Mesenteric fat pad (tissue), 1 donor: ENCODE results near the gene PCDHB5. TPM values are rescaled to one million over a fixed set of nuclear protein-coding genes. Genes with fewer than 3 reads are reported as not detected.
"Not testable (repeated sequence)": the region's sequence is repeated elsewhere in the genome, so short reads cannot be mapped to it uniquely, and the experiment has no call there.

Experiments
- DNase-seq: peaks from one replicate; pipeline ENCODE4 v3.0.0-alpha.2; 2020; ENCODE audit warnings: low spot score
- total RNA-seq: library from RNA; stranded (reverse); fragmentation: NEBNext Ultra II Directional; extraction: Animal tissue kit (Norgen Biotek cat#: 25700); gene quantifications from one replicate; pipeline ENCODE4 v1.2.1, GENCODE V29; 2021
- donor health status: DM: yes; HTN: yes; CAD: no.

PCDHB5 gene
- total RNA-seq, 1 donor from 2014 or later = 1.5 TPM

GRCh38 chr5:141151632-141152031 is 16.6 kb downstream of the PCDHB5 start:
- not testable (repeated sequence) for DNase-seq

GRCh38 chr5:141152096-141152495 is 17.1 kb downstream of the PCDHB5 start:
- not testable (repeated sequence) for DNase-seq

GRCh38 chr5:141155540-141156374 is 20.8 kb downstream of the PCDHB5 start:
- no peak for DNase-seq

- not testable (repeated sequence) for DNase-seq
These were observed 22.4 kb downstream of the PCDHB5 start for GRCh38 chr5:141157356-141157755.

- not testable (repeated sequence) for DNase-seq
These were observed 22.9 kb downstream of the PCDHB5 start for GRCh38 chr5:141157901-141158300.

GRCh38 chr5:141172381-141173204 is 37.6 kb downstream of the PCDHB5 start, which contains the start of gene PCDHB7:
PCDHB7 (plus strand) TSS chr5:141172644; CDS start chr5:141172836, 192 bp downstream.
- no peak for DNase-seq

- DNase-seq = not testable (repeated sequence)
These were observed 39.5 kb downstream of the PCDHB5 start for GRCh38 chr5:141174291-141175104.

- DNase-seq = no peak
These were observed 40.9 kb downstream of the PCDHB5 start for GRCh38 chr5:141175933-141176332.

GRCh38 chr5:141177577-141178191 is 42.7 kb downstream of the PCDHB5 start, which contains the start of gene PCDHB8:
PCDHB8 (plus strand) TSS chr5:141177790; CDS start chr5:141178035, 245 bp downstream.
- not testable (repeated sequence) for DNase-seq

GRCh38 chr5:141179371-141179770 is 44.4 kb downstream of the PCDHB5 start:
- DNase-seq = not testable (repeated sequence)

- not testable (repeated sequence) for DNase-seq
These were observed 44.9 kb downstream of the PCDHB5 start for GRCh38 chr5:141179876-141180275.

GRCh38 chr5:141180313-141180712 is 45.3 kb downstream of the PCDHB5 start:
- DNase-seq = no peak

GRCh38 chr5:141182248-141182647 is 47.2 kb downstream of the PCDHB5 start, which contains the start of gene PCDHB16:
PCDHB16 (plus strand) TSS chr5:141182387; CDS start chr5:141182560, 173 bp downstream.
- no peak for DNase-seq

GRCh38 chr5:141184117-141184855 is 49.3 kb downstream of the PCDHB5 start:
- DNase-seq = not testable (repeated sequence)

GRCh38 chr5:141186897-141187512 is 52.0 kb downstream of the PCDHB5 start, which contains the start of gene PCDHB9:
PCDHB9 (plus strand) TSS chr5:141187161; CDS start chr5:141187319, 158 bp downstream.
- no peak for DNase-seq
